ENCODE measurements around the gene TMPRSS4.

The TMPRSS4 gene

GRCh38 chr11:118076754-118077281 is at the start of gene TMPRSS4:
TMPRSS4 (plus strand) TSS chr11:118077078; CDS start chr11:118077303, 225 bp downstream.
- DNase-seq: no peak

- DNase-seq: no peak
Observed at GRCh38 chr11:118027694-118028093, 49.2 kb upstream of the TMPRSS4 start.

- DNase-seq: no peak
Observed at GRCh38 chr11:118028626-118029025, 48.3 kb upstream of the TMPRSS4 start.

GRCh38 chr11:118033443-118033842 is 43.4 kb upstream of the TMPRSS4 start:
- no peak for DNase-seq

GRCh38 chr11:118042141-118042540 is 34.7 kb upstream of the TMPRSS4 start:
- no peak for DNase-seq

- DNase-seq: no peak
Observed at GRCh38 chr11:118042796-118043195, 34.1 kb upstream of the TMPRSS4 start.

- DNase-seq: no peak
Observed at GRCh38 chr11:118045191-118045590, 31.7 kb upstream of the TMPRSS4 start.

- DNase-seq: peak; percentile 23 to 48 (median 47)
Observed at GRCh38 chr11:118046051-118046963, 30.6 kb upstream of the TMPRSS4 start.

GRCh38 chr11:118046964-118047700 is 29.7 kb upstream of the TMPRSS4 start:
- no peak for DNase-seq

GRCh38 chr11:118047749-118048148 is 29.1 kb upstream of the TMPRSS4 start:
- no peak for DNase-seq

GRCh38 chr11:118048472-118049370 is 28.2 kb upstream of the TMPRSS4 start:
- peak in 1 of 3 donors; percentile 27 for DNase-seq

- DNase-seq: no peak
Observed at GRCh38 chr11:118049771-118050170, 27.1 kb upstream of the TMPRSS4 start.

- no peak for DNase-seq
Observed at GRCh38 chr11:118050208-118050891, 26.5 kb upstream of the TMPRSS4 start.

- DNase-seq: no peak
Observed at GRCh38 chr11:118051136-118051610, 25.7 kb upstream of the TMPRSS4 start.

GRCh38 chr11:118051611-118052461 is 25.0 kb upstream of the TMPRSS4 start:
- peak in 2 of 3 donors; percentile 20 to 31 for DNase-seq

GRCh38 chr11:118052581-118053206 is 24.2 kb upstream of the TMPRSS4 start:
- no peak for DNase-seq

GRCh38 chr11:118054712-118055640 is 21.9 kb upstream of the TMPRSS4 start:
- no peak for DNase-seq

- DNase-seq: no peak
Observed at GRCh38 chr11:118055966-118056365, 20.9 kb upstream of the TMPRSS4 start.

GRCh38 chr11:118056806-118057205 is 20.1 kb upstream of the TMPRSS4 start:
- peak in 2 of 3 donors; percentile 20 to 36 for DNase-seq
